H4 (cell line): ENCODE data around the gene CDC42BPA. TPM values are rescaled to one million over a fixed set of nuclear protein-coding genes. Genes with fewer than 3 reads are reported as not detected.
"Not testable (repeated sequence)": the region's sequence is repeated elsewhere in the genome, so short reads cannot be mapped to it uniquely, and the experiment has no call there.

ENCODE experiments used
- DNase-seq: peaks from one replicate; pipeline ENCODE4 v3.0.0-alpha.2; 2015; ENCODE audit warnings: low spot score
- total RNA-seq: library from RNA; depleted of rRNA; stranded (reverse); fragments of >200 nt; shearing (Covaris generic); gene quantifications from 2 replicates; pipeline ENCODE4 v1.2.3, GENCODE V29; 2014

The CDC42BPA gene
- total RNA-seq, 1 experiment from 2014 or later = 13.5 TPM

DNA sequence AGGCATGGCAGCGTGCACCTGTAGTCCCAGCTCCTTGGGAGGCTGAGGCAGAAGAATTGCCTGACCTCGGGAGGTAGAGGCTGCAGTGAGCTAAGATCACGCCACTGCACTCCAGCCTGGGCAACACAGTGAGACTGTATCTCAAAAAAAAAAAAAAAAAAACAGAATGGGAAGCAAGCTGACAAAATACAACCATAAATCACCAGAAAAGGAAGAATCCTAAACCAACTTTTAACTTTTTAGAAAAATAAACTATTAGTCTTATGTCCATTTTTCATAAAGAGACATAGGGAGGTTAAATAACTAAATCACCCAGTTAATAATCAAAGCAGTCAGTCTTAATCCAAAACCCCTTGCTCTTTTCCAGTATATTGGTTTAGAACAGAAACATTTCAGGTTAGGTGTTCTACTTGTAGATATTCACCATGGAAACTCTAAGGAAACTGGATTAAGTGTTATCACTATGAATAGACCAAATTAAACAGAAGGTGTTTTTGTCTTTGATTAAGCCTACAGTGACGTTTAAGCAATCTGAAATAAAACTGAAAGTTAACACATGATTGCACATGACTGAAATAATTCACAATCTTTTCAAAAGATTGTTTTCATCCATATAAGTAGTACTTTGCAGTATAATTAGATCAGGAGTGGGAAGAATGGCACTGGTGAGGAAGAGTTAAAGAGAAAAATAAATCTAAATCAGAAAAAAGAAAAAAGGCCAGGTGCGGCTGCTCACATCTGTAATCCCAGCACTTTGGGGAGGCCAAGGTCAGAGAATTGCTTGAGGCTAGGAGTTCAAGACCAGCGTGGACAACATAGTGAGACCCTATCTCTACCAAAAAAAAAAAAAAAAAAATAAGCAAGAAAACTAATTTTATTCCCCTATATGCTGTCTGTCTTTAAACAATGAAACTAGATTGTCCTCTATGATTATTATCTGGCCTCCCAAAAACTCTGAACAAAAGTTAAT lies 9.6 kb downstream of the CDC42BPA start:
- DNase-seq = no peak

DNA sequence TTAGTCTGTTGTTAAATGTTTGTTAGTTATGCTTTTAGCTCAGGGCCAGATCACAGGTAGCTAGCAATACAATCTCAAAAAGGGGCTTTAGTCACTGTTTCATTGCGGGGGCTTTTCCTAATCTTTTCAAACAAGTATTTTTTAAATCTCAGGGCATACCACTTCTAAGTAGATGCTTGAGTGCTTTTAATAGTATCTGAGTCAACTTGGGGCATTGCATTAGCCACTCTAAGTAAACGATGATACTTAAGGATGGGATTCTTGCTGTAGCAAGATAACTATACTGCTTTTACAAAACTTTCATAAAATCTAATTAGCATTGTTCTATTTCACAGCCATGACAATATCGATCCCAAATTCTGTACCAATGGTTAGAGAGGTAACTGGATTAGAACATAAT lies 11.6 kb downstream of the CDC42BPA start:
- DNase-seq = no peak

DNA sequence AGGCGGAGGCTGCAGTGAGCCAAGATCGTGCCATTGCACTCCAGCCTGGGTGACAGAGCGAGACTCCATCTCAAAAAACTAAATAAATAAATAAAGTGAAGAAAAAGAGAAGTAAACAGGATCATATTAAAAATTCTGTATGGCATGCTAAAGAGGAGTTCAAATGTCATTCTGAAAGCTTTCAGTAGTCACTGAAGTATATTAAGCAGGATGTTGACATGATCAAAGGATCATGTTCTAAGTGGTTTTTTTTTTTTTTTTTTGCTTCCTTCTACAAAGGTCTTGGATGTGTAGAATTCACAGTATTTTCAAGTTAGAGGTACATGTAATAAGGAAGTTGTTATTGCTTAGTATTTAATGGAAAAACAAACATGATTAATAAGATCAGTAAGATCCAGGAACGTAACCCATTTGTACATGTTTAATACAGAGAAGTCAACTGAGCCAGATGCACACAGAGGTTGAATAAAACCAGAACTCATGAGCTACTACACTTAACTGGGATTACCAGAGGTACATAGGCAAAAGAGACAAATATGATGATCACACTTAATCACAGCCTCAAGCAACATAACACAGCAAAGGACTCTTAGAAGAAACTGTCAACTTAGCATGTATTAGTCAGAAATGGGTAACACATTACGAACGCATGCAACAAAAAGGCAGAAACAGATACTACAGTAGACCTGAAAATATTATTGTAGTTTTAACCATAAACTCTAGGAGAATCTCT lies 12.2 kb downstream of the CDC42BPA start:
- DNase-seq = no peak

DNA sequence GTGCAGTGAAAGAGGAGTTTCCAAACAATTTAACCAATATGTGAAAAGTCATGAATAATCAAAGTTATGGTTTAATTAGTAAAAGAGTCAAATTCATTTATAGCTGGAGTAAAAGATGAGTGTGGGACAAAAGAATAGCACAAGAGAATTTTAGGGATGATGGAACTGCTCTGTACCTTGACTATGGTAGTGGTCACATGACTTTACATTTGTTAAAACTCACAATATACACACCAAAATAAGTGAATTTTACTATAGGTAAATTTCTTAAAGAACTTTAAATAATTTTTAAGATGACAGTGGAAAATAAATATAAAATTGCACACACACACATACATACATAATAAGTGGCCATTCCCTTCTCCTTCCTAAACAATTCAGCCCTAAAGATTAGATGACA lies 13.6 kb downstream of the CDC42BPA start:
- DNase-seq = no peak

DNA sequence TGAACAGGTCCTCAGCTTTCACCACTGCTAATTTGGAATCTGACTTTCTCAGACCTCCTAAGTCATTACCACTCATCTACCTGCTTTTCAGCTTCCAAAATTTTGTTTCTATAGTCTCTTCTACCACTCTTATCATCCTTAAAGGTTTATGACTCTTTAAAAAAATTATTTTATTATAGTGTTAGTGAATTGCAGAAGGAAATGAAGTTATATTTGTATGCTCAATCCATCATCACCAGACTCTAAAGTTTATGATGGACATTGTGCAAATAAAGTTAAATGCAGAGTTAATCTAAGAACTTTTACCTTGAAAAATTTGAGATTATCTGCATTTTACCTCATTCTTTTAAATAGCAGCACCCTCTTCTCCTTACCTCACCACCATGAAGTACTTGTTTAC lies 14.6 kb downstream of the CDC42BPA start:
- no peak for DNase-seq

DNA sequence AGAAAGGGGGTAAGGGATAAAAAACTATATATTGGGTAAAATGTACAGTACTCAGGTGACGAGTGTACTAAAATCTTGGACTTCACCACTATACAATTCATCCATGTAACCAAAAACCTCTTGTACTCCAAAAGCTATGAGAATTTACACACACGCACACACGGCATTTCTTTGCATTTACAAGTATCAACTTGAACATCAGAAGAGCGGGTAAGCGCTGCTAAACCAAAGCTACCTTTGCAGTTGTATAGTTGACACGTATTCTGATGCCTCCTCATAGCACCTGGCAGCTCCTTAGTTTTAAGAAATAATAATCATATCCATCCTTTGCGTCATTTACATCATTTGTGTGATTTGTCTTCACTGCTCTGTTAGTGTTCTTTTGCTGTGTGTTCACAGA lies 17.6 kb downstream of the CDC42BPA start:
- no peak for DNase-seq

DNA sequence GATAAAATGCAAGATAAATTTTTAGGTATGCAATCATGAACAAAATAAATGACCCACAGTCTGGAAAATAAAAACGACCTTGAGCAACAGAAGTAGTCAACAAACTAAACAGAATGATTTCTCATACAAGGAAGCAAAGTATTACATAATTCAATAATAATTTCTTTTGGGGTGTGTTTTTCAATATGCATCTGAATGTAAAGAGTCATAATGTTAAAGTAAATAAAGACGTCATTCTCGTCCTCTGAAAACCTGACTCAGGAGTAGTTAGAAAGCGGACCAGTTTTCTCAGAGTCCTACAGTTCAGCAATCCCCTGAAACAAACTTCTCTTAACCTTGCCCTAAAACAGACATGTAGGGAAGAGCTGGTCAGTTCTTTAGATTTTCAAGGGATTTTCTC lies 18.6 kb downstream of the CDC42BPA start:
- DNase-seq = peak; percentile 15

DNA sequence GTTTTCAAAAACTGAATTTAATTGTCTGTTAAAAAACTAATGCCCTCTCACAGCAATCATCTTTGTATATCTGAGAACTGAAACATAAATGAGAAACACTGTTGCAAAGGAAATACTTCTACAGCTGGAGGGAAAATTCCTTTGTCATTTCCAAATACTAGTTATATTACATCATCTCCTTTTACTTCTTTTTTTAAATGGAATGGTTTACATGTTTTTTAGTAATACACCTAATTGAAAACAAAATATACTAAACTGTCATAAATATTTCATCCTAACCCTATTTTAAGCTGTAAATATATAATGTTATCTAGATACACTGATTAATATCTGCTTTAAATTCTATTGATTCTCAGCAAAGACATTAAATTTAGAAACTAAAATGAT lies 19.1 kb downstream of the CDC42BPA start:
- peak; percentile 11 for DNase-seq

DNA sequence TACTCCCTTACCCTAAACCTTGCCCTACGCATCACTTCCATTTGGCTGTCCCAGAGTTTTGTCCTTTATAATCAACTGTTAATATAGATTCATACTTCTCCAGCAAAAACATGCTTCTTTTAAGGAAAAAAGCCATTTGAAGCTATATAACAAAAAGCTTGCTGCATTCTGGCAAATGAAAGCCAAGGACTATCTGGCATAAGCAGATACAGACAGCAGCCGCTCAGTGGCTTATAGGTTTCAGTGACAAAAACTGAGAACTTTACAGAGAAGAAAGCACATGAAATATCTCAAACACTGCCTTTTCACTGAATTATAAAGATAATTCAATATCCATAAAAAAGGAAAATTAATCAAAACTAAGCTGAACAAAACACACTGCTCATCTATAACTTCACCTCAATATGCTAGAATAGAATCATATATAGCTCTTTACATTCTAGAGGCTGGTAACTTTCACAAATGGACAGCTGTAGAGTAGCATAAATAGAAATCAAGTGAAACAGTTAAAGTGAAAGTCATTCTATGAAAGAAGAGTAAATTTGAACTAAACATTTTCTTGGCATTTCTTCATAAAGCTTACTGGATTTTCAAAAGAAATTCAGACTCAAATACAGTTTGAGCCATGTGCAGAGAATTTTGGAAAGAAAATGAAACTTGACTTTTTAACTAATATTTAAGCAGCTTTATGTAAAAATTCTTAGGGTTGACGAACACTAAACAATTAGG lies 19.6 kb downstream of the CDC42BPA start:
- DNase-seq = no peak

DNA sequence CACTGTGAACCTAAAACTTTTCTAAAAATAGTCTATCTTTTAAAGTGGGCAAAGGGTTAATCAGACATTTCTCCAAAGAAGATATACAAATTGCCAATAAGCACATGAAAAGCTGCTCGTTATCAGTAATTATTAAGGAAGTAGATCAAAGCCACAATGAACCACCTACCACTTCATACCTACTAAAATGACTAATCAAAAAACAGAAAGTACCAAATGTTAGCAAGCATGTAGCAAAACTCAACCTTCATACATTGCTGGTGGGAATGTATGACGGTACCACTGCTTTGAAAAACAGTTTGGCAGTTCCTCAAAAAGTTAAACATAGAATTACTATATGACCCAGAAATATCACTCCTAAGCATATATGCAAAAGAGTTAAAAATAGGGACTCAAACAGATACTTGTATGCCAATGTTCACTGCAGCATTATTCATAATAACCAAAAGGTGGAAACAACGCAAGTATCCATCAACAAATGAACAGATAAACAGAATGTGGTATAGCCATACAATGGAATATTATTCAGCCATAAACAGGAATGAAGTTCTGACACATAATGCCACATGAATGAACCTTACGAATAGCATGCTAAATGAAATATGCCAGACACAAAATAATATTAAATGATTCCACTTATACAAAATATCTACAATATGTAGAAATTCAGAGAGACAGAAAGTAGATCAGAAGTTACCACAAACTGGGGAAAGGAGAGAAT lies 21.1 kb downstream of the CDC42BPA start:
- DNase-seq = no peak

DNA sequence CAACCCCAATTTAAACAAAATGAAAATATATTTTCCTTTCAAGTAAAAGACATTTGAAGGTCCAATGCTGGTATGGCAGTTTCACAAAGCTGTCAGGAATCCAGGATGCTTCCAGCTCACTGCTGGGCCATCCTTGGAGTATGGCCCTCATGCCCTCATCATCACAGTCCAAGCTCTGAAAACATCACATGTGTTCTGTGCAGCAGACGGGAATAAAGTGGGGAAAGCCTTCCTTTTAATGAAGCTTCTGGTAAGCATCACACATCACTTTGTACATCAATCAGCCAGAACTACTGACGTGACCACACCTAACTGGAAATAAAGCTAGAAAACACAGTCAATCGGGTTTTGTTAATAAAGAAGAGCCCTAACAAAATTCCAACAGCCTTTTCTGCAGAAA lies 22.7 kb downstream of the CDC42BPA start:
- DNase-seq = no peak

DNA sequence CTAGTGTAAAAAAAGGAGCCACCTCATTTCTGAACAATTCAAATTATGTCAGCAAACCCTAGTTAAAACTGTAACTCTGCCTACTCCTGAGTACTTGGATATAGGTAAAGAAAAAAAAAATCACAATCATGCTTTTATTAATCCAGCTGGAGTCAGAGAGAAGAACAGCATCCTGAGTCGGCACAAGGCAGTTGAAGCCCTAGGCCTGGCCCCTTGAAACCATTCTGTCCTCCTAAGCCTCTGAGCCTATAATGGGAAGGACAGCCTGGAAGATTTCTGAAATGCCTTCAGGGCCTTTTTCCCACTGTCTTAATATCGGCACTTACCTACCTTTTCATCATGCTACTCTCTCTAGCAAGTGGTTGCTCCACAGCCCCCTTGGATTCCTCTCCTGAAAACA lies 32.5 kb downstream of the CDC42BPA start:
- DNase-seq = no peak

DNA sequence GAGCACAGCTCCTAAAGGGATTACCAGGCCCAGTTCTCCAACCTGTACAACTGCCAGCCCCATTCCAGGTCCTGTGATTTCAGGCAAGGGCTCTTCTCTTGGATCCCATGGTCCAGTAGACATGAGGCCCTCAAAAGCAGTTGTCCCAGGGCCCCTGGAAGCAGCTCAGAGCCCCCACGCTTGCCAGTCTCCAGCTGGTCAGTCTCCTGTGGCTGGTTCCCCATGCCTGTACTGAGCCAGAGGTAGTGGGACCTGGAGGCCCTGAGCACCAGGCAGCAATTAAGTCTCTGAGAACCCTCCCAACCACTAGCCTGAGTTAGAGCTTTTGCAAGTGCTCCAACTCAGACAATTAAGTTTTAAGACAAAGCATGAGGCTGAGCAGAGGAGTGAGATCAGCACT lies 36.9 kb downstream of the CDC42BPA start:
- DNase-seq = no peak

DNA sequence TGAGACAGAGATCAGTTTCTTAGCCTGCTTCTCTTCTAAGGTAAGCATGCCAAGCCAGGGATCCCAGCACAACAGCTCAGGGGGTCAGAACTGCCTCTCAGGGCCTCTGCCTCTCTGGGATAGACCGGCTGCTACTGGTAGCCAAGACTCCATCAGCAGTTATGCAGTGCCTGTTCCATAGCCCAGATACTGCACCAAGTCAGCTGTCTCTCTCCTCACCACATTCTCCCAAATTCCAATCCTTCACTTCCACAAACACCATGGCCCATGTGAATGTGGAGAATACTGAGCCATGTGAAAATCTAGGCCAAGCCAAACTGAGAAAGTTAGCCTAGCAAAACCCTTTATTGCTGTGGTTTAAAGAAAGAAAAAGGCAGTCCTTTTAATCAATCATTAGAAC lies 37.5 kb downstream of the CDC42BPA start:
- DNase-seq = no peak

DNA sequence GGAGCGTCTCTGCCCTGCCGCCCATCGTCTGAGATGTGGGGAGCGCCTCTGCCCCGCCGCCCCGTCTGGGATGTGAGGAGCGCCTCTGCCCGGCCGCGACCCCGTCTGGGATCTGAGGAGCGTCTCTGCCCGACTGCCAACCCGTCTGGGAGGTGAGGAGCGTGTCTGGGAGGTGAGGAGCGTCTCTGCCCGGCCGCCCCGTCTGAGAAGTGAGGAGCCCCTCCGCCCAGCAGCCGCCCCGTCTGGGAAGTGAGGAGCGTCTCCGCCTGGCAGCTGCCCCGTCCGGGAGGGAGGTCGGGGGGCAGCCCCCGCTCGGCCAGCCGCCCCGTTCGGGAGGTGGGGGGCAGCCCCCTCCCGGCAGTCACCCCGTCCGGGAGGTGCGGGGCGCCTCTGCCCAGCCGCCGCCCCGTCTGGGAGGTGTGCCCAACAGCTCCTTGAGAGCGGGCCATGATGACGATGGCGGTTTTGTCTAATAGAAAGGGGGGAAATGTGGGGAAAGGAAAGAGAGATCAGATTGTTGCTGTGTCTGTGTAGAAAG lies 42.1 kb downstream of the CDC42BPA start:
- not testable (repeated sequence) for DNase-seq

DNA sequence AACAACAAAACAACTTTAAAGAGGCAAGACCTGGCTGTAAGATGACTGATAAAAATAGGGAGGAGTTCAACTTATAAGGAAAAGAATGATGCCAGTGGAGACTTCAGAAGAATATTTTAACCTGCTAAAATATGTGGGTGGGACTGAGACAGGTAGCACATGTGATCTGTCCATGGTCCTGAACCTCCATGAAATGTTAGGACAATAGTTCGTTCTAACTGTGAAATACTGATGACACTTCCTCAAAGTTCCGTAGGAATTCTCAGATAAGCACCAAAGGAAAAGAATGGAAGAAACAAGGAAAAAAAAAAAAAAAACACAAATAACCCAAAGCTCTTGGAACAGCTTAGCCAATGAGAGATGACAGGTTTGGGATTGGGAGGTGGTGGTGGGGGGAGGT lies 44.7 kb downstream of the CDC42BPA start:
- no peak for DNase-seq

DNA sequence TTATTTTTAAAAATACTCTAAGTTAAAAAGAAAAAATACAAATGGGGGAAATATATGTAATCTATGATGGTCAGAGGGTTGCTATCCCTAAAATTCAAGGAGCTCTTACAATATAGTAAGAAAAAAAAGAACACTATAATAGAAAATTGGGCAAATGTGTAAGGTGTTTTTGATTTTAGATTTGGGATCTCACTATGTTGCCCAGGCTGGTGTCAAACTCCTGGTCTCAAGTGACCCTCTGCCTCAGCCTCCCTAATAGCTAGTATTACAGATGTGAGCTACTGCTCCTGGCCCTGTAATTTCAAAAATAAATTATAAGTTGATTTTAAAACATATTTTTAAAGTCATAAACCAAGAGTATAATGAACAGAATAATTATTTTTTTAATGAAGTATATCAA lies 45.9 kb downstream of the CDC42BPA start:
- DNase-seq = no peak

DNA sequence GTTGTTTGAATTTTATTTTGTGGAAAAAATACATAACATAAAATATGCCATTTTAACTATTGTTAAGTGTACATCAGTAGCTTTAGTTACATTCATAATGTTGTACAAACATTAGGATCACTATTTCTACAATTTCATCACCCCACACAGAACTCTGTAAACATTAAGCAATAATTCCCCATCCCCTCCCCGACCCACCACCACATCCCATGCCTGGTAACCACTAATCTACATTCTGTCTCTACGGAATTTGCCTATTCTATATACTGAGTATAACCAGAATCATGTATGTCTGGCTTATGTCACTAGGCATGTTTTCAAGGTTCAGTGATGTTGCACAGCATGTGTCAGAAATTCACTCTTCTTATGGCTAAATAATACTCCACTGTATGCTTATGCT lies 47.7 kb downstream of the CDC42BPA start:
- no peak for DNase-seq

DNA sequence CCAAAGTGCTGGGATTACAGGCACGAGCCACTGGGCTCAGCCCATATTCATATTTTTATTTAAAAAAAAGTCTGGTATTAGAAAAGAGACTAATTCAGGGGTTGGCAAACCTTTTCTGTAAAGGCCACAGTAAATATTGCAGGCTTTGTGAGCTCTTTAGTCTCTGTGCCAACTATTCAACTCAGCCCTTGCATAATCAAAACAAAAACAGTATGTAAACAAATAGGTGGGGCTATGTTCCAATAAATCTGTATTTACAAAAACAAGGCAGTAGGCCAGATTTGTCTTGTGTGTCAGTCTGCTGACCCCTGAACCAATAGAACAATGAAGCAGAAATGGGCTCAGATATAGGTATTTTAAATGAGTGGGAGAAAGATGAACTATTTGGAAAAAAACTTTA lies 49.3 kb downstream of the CDC42BPA start:
- peak; percentile 32 for DNase-seq

DNA sequence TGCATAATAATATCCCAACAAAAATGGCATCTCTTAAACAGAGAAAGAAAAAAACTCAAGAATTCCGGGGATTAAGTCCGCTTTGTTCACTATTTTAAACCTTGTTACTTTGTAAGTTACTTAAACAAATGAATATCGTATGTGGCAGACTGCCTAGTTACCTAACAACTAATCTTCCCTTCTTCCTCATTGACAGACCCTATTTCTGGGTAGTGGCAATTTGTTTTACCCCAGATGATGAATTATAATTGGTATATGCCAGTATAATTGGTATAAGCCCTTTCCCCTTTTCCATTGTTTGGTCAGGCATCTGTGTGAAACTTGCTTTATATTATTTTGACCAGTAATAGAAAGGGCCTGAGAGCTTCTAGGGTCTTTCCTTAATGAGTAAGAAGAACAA lies 52.4 kb downstream of the CDC42BPA start:
- DNase-seq = no peak

DNA sequence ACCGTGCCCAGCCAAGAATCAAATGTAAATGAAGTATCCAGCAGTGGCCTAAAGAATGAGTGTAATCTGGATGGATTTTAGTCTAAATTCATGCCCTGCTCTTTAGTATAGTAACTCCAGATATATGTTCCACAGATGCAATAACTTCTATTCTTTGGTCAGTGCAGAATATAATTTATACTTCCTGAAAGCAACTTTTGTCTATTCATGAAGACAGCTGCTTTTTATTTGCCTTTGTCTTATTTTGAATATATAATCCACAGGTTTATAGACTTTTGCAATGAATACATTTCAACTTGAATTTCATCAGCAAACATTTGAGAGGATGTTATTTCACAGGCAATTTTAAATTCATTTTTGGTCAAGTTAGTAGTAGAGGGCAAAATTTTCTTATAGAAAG lies 54.4 kb downstream of the CDC42BPA start:
- no peak for DNase-seq
